H9 (cell line): Measurements from ENCODE around the gene RNF40. TPM values are rescaled to one million over a fixed set of nuclear protein-coding genes. Genes with fewer than 3 reads are reported as not detected.

ENCODE experiments used
- DNase-seq: peaks from one replicate; pipeline ENCODE4 v3.0.0-alpha.2; 2017
- H2AFZ ChIP-seq: one replicate; pipeline ENCODE4 v1.6.1; 2013; ENCODE audit warnings: mild to moderate bottlenecking, low read length, control low read depth, moderate library complexity
- H2AK5ac ChIP-seq: 2 replicates; pipeline ENCODE4 v1.6.1; 2013; ENCODE audit warnings: low read length, control low read depth, mixed read lengths; ENCODE audit not compliant: insufficient read length
- H2BK120ac ChIP-seq: one replicate; pipeline ENCODE4 v1.6.1; 2013; ENCODE audit warnings: low read depth, mild to moderate bottlenecking, low read length, control low read depth, inconsistent platforms; ENCODE audit not compliant: poor library complexity, severe bottlenecking
- H2BK12ac ChIP-seq: 2 replicates; pipeline ENCODE4 v1.6.1; 2013; ENCODE audit warnings: low read length, control low read depth, mixed read lengths, low read depth; ENCODE audit not compliant: insufficient read length
- H2BK15ac ChIP-seq: 2 replicates; pipeline ENCODE4 v1.6.1; 2013; ENCODE audit warnings: low read depth, low read length, control low read depth
- H2BK20ac ChIP-seq: one replicate; pipeline ENCODE4 v1.6.1; 2013; ENCODE audit warnings: low read depth, mild to moderate bottlenecking, low read length, control low read depth, inconsistent platforms; ENCODE audit not compliant: poor library complexity, severe bottlenecking
- H2BK5ac ChIP-seq: 2 replicates; pipeline ENCODE4 v1.6.1; 2013; ENCODE audit warnings: low read length, control low read depth, mixed read lengths; ENCODE audit not compliant: insufficient read length
- H3K14ac ChIP-seq: 2 replicates; pipeline ENCODE4 v1.6.1; 2013; ENCODE audit warnings: low read length, control low read depth; ENCODE audit not compliant: insufficient read depth
- H3K18ac ChIP-seq: 2 replicates; pipeline ENCODE4 v1.6.1; 2013; ENCODE audit warnings: low read depth, mild to moderate bottlenecking, mixed read lengths, low read length, control low read depth; ENCODE audit not compliant: insufficient read length
- H3K23ac ChIP-seq: 2 replicates; pipeline ENCODE4 v1.6.1; 2013; ENCODE audit warnings: low read length, control low read depth, mixed read lengths, low read depth; ENCODE audit not compliant: insufficient read length
- H3K23me2 ChIP-seq: 2 replicates; pipeline ENCODE4 v1.6.1; 2013; ENCODE audit warnings: low read depth, mild to moderate bottlenecking, mixed read lengths, low read length, control low read depth; ENCODE audit not compliant: insufficient read length, poor library complexity, severe bottlenecking
- H3K27ac ChIP-seq: 2 replicates; pipeline ENCODE4 v1.5.1; 2013; ENCODE audit warnings: low read length, control low read depth, mixed read lengths, low read depth; ENCODE audit not compliant: insufficient read length
- H3K27me3 ChIP-seq: 2 replicates; pipeline ENCODE4 v1.6.1; 2013; ENCODE audit warnings: low read length, control low read depth, inconsistent platforms; ENCODE audit not compliant: insufficient read depth
- H3K4ac ChIP-seq: 2 replicates; pipeline ENCODE4 v1.6.1; 2013; ENCODE audit warnings: low read depth, mild to moderate bottlenecking, control low read depth, inconsistent platforms, low read length, moderate library complexity
- H3K4me1 ChIP-seq: 2 replicates; pipeline ENCODE4 v1.6.1; 2013; ENCODE audit warnings: low read length, control low read depth, inconsistent platforms; ENCODE audit not compliant: insufficient read depth
- H3K4me2 ChIP-seq: 2 replicates; pipeline ENCODE4 v1.6.1; 2013; ENCODE audit warnings: low read length, control low read depth, mixed read lengths; ENCODE audit not compliant: insufficient read length, insufficient read depth
- H3K56ac ChIP-seq: 2 replicates; pipeline ENCODE4 v1.6.1; 2013; ENCODE audit warnings: low read depth, mild to moderate bottlenecking, mixed read lengths, low read length, control low read depth; ENCODE audit not compliant: insufficient read length
- H3K79me1 ChIP-seq: 2 replicates; pipeline ENCODE4 v1.6.1; 2013; ENCODE audit warnings: low read depth, mild to moderate bottlenecking, moderate library complexity, low read length, control low read depth, inconsistent platforms; ENCODE audit not compliant: insufficient read depth, poor library complexity, severe bottlenecking
- H3K79me2 ChIP-seq: 2 replicates; pipeline ENCODE4 v1.6.1; 2013; ENCODE audit warnings: low read length, control low read depth, inconsistent platforms; ENCODE audit not compliant: insufficient read depth
- H3K9ac ChIP-seq: 2 replicates; pipeline ENCODE4 v1.6.1; 2013; ENCODE audit warnings: low read length, control low read depth, mixed read lengths; ENCODE audit not compliant: insufficient read length; ENCODE audit errors: extremely low read depth
- H3K9me3 ChIP-seq: one replicate; pipeline ENCODE4 v1.6.1; 2013; ENCODE audit warnings: low read depth, low read length, inconsistent platforms; ENCODE audit not compliant: control insufficient read depth
- H3T11ph ChIP-seq: one replicate; pipeline ENCODE4 v1.6.1; 2013; ENCODE audit warnings: mild to moderate bottlenecking, low read length, control low read depth, inconsistent platforms
- H4K20me1 ChIP-seq: one replicate; pipeline ENCODE4 v1.6.1; 2013; ENCODE audit not compliant: control insufficient read depth, insufficient read length, insufficient read depth
- H4K5ac ChIP-seq: 2 replicates; pipeline ENCODE4 v1.6.1; 2013; ENCODE audit warnings: low read depth, mild to moderate bottlenecking, mixed read lengths, low read length, control low read depth; ENCODE audit not compliant: insufficient read length
- H4K8ac ChIP-seq: replicated peaks from 2 replicates; pipeline ENCODE4 v1.6.1; 2013; ENCODE audit warnings: low read length, control low read depth, mixed read lengths, low read depth; ENCODE audit not compliant: insufficient read length
- H4K91ac ChIP-seq: 2 replicates; pipeline ENCODE4 v1.6.1; 2013; ENCODE audit warnings: low read depth, mild to moderate bottlenecking, moderate library complexity, mixed read lengths, low read length, control low read depth; ENCODE audit not compliant: insufficient read length
- H3K27ac Mint-ChIP-seq, 3 experiments: 2 replicates in 2 of 3; 3 replicates in 1 of 3; pipeline ENCODE4 v1.8.0; 2020 to 2021; ENCODE audit warnings: mixed read lengths in 3 of 3, mild to moderate bottlenecking in 1 of 3, moderate library complexity in 1 of 3
- H3K27me3 Mint-ChIP-seq: 2 replicates; pipeline ENCODE4 v1.8.0; 2021; ENCODE audit warnings: low read depth, mild to moderate bottlenecking, moderate library complexity, mixed read lengths
- H3K36me3 Mint-ChIP-seq, 3 experiments: 2 replicates in 2 of 3; 3 replicates in 1 of 3; pipeline ENCODE4 v1.8.0; 2020 to 2021; ENCODE audit warnings: low read depth in 3 of 3, mixed read lengths in 3 of 3; ENCODE audit not compliant: insufficient read depth in 1 of 3
- H3K4me1 Mint-ChIP-seq, 2 experiments: 2 replicates each; pipeline ENCODE4 v1.8.0; 2020; ENCODE audit warnings: mixed read lengths in 2 of 2
- H3K4me3 Mint-ChIP-seq, 2 experiments: 2 replicates in 1 of 2; 3 replicates in 1 of 2; pipeline ENCODE4 v1.8.0; 2020 to 2021; ENCODE audit warnings: mild to moderate bottlenecking in 2 of 2, mixed read lengths in 2 of 2, moderate library complexity in 1 of 2
- H3K9me3 Mint-ChIP-seq, 2 experiments: 2 replicates in 1 of 2; 3 replicates in 1 of 2; pipeline ENCODE4 v1.8.0; 2020; ENCODE audit warnings: mild to moderate bottlenecking in 2 of 2, mixed read lengths in 2 of 2, moderate library complexity in 1 of 2
- WGBS: extraction: QIAGEN DNeasy Blood & Tissue Kit; methylation state at CpG from one replicate; pipeline ENCODE4 v1.1.7; 2013; ENCODE audit warnings: missing lambda C conversion rate, low lambda C conversion rate, mixed read lengths; ENCODE audit not compliant: insufficient read length; ENCODE audit errors: extremely low coverage; 5-methylcytosine and 5-hydroxymethylcytosine counted together
- total RNA-seq: library from RNA; stranded (reverse); gene quantifications from 2 replicates; pipeline ENCODE4 v1.2.1, GENCODE V29; 2021
- TF ChIP-seq, protein P1 (sequence below): fragments of 200-600 bp; sonication (generic); conservative IDR thresholded peaks from 3 replicates; pipeline ENCODE4 v1.8.0; 2021; ENCODE audit warnings: antibody characterized with exemption, mild to moderate bottlenecking

The RNF40 gene
- total RNA-seq, 1 experiment from 2014 or later, result 103 TPM

DNA sequence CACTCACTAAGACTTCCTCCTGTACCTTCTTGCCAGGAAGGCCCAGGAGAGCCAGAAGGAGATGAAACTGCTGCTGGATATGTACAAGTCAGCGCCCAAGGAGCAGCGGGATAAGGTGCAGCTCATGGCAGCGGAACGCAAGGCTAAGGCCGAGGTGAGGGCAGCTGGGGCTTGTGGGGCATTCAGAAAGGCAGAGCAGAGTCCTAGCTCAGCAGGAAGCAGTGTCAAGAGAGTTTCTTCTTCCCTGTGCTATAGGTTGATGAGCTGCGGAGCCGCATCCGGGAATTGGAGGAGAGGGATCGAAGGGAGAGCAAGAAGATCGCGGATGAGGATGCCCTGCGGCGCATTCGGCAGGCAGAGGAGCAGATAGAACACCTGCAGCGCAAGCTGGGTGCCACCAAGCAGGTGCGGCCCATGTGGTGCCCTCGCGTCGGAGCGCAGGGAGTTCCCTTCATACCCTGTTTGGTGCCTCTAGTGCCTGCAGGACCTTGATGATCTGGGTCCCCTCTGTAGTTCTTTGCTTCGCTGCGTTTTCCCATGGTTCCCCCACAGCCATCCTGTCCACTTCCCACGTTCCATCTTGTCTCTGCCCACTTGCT, 6.6 kb downstream of the RNF40 start:
- no CpG with 5 or more reads among the region's 23 CpGs for WGBS
- Histone ChIP-seq H2BK12ac (no peak overlapping the region), H3K18ac (no peak overlapping the region), H3K4me2 (no peak overlapping the region), H3K79me2 (no peaks in the 10 kb centered on the region), H3K9ac (no peak overlapping the region), H3K27ac (no peak overlapping the region), H3K14ac (no peak overlapping the region), H2BK15ac (no peak overlapping the region), H3T11ph (no peak overlapping the region), H2BK120ac (no peak overlapping the region), H3K4ac (no peak overlapping the region), H3K56ac (no peak overlapping the region), H3K23me2 (no peaks in the 10 kb centered on the region), H3K9me3 (no peaks in the 10 kb centered on the region), H3K27me3 (no peaks in the 10 kb centered on the region), H3K23ac (no peak overlapping the region), H3K4me1 (no peaks in the 10 kb centered on the region), H4K91ac (no peak overlapping the region), H2BK20ac (no peak overlapping the region), H4K5ac (no peak overlapping the region), H2BK5ac (no peak overlapping the region), H2AK5ac (no peak overlapping the region), H3K79me1 (no peaks in the 10 kb centered on the region), H2AFZ (no peak overlapping the region), H4K8ac (no peak overlapping the region), H4K20me1 (no peaks in the 10 kb centered on the region)
- Mint-ChIP-seq H3K36me3 (peaks cover 63 to 100% (median 95%) of the 10 kb centered on the region in 3 experiments), H3K27ac (no peak overlapping the region), H3K27me3 (no peaks in the 10 kb centered on the region), H3K4me3 (no peak overlapping the region; a peak in 1 of 5 replicates), H3K4me1 (0 out of 4 replicates have a peak, but pooled peaks cover 0 to 1% of the 10 kb centered on the region in 2 experiments), H3K9me3 (no peaks in the 10 kb centered on the region)
- TF ChIP-seq, protein P1, sequence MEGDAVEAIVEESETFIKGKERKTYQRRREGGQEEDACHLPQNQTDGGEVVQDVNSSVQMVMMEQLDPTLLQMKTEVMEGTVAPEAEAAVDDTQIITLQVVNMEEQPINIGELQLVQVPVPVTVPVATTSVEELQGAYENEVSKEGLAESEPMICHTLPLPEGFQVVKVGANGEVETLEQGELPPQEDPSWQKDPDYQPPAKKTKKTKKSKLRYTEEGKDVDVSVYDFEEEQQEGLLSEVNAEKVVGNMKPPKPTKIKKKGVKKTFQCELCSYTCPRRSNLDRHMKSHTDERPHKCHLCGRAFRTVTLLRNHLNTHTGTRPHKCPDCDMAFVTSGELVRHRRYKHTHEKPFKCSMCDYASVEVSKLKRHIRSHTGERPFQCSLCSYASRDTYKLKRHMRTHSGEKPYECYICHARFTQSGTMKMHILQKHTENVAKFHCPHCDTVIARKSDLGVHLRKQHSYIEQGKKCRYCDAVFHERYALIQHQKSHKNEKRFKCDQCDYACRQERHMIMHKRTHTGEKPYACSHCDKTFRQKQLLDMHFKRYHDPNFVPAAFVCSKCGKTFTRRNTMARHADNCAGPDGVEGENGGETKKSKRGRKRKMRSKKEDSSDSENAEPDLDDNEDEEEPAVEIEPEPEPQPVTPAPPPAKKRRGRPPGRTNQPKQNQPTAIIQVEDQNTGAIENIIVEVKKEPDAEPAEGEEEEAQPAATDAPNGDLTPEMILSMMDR, result no peak
- DNase-seq, result no peak
